Glomerular endothelial cell (primary cell): ENCODE measurements around the gene SNAPC1. TPM values are rescaled to one million over a fixed set of nuclear protein-coding genes. Genes with fewer than 3 reads are reported as not detected.

Source experiments
- DNase-seq: peaks from one replicate; pipeline ENCODE4 v3.0.0-alpha.2; 2011; ENCODE audit warnings: low read depth, low spot score; ENCODE audit errors: extremely low read depth
- total RNA-seq: library from RNA; depleted of rRNA; stranded (reverse); fragments of >200 nt; gene quantifications from 2 replicates; pipeline ENCODE4 v1.2.3, GENCODE V29; 2015

SNAPC1 gene
- total RNA-seq, 1 donor from 2014 or later, result 12.1 TPM

GRCh38 chr14:61805451-61805850 lies 43.2 kb downstream of the SNAPC1 start:
- no peak for DNase-seq

- DNase-seq, result no peak
These were observed 49.7 kb downstream of the SNAPC1 start for GRCh38 chr14:61811882-61812346.

GRCh38 chr14:61812347-61813095 lies 50.3 kb downstream of the SNAPC1 start, which contains the start of gene SYT16:
SYT16 (plus strand) TSS chr14:61812703.
- no peak for DNase-seq

- DNase-seq, result no peak
These were observed 50.9 kb downstream of the SNAPC1 start for GRCh38 chr14:61813096-61813606.

DNA sequence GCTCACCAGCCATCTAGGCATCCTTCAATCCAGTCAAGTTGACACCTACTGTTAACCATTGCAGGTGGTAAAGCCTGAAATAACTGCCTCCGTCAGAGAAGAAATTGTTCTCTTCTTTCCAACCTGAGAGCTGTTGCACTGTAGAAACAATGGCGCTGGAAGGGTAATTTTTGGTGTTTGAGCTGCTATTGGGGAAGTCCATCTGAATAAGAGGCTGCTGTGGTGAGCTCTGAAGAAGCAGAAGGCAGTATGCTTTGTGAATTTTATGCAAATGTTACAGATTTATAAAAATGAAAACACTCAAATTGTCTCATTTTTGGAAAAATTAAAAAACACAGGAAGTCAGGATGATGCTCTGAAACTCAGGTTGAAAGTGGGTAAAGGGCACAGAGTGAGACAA lies 60.2 kb downstream of the SNAPC1 start:
- no peak for DNase-seq

GRCh38 chr14:61832783-61833182 lies 70.6 kb downstream of the SNAPC1 start:
- no peak for DNase-seq

- no peak for DNase-seq
These were observed 74.0 kb downstream of the SNAPC1 start for GRCh38 chr14:61836184-61836583.

- no peak for DNase-seq
These were observed 74.6 kb downstream of the SNAPC1 start for GRCh38 chr14:61836807-61837206.

DNA sequence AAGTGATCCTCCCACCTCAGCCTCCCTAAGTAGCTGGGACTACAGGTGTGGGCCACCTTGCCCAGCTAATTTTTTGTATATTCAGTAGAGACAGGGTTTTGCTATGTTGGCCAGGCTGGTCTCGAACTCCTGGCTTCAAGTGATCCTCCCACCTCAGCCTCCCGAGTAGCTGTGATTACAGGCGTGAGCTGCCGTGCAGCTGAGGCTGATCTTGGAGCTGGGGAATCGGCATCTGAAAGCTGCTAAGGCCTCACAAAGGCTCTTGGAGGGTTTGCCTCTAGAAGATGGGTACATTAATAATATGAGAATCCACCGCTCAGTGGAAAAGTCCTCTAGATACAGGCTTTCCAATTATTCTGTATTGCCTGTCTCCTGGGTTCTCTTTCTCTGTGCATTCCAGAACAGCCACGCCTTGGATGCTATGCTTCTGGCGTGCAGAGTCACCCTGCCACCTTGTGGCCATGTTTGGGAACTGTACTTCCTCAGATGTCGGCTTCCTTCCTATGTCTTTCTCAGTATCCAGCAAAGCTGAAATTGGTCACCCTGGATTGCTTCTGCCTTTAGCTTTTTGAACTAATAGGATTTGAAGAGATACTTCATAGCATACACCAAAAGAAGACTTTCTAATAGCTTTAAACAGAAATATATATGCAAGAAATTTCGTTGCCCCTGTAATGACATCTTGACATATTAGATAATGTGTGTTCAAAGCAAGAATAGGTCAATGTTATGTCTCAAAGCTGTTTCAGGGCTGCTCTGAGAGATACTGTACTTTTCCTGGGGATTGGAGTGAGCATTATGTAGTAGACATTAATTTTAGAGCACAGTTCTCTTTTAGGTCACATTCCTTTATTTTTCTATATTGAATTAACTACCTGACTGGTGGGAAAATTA lies 75.4 kb downstream of the SNAPC1 start:
- DNase-seq, result peak; percentile 56

DNA sequence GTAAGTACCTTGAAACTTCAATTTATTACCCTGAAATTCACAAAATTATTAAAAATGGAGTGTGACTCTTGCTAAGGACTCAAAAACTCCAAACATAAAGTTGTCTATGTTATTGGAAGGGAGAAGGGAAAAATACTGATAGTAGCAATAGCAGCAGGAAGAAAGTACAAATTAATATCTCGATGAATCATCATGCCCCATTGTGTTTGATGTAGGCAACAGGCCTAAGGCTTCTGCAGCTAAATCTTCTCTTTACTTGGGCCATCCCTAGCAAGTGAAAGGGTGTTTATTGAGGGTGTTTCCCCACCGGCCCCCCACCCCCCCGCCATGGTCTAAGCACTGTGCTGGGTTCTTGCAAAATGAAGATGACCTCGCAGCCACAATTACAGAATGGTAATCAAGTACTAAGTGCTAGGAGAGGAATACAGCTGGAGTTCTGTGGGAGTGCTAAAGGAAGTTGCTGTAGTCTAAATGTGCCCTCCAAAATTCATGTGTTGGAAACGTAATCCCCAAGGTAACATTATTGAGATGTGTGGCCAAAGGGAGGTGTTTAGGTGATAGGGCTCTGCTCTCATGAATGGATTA lies 76.5 kb downstream of the SNAPC1 start:
- no peak for DNase-seq

DNA sequence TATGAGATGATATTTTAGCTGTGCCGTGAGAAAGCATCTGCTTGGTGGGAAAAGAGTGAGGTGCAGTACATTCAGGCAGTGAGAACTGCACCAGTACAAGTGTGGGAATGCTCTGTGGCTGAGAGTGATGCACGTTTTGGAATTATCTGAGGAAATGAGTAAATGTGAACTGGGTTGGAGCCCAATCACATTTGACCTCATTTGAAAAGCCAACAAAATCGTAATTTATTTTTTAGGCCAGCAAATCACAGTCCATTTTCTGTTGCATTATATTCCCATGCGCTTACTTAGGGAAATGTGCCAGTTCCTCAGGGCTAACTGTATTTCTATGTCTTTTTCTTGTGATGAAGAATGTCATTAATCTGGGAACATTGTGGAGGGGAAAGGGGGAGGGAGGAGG lies 77.3 kb downstream of the SNAPC1 start:
- peak; percentile 54 for DNase-seq

DNA sequence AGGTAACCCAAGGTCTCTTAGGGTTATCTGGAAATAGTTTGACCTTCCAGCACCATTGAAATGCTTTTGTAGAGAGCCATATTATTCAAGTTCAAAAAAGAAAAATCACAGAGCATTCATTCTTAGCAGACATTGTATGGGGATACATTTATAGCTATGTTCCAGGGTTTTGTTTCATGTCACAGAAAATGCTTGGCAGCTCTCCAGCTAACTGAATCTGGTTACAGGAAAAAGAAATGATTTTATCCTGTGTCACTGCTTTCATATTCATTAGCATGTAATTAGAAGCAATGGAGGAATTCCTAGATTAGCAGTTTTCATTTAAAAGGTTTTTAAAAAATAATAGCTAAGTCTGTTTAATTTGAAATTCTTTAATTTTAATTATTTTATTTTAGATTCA lies 78.9 kb downstream of the SNAPC1 start:
- DNase-seq, result no peak

Other genes starting within 250 kb of the SNAPC1 start
- 323 and 377 TPM in 2 replicates for gene HIF1A, start 66.9 kb upstream of the SNAPC1 start, total RNA-seq
- 0.63 and 0.88 TPM in 2 replicates for gene SYT16, start 50.3 kb downstream of the SNAPC1 start, total RNA-seq